NCI-H69 (cell line): Measurements from ENCODE around the gene PFKFB4.

Experiments
- DNase-seq: peaks from one replicate; lab custom pipeline; 2025; lab: John Stamatoyannopoulos, UW

Gene PFKFB4

DNA sequence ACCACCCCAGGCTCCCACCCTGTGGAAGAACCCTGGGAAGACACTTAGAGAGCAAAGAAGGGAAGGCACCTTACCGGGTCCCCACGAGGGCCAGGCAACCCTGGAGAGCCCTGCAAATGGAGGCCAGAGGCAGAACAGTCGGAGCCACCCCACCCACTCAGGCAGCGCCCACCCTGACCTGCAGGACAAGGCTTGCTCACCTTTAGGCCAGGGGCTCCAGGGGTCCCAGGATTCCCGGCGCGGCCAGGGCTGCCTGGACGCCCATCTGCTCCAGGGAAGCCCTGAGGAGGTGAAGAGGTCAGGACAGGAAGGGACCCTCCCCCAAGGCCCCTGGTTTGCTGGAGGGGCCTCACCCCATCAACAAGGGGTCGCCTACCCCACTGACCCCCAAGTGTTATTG is 28.2 kb upstream of the PFKFB4 start:
- DNase-seq: no peak

DNA sequence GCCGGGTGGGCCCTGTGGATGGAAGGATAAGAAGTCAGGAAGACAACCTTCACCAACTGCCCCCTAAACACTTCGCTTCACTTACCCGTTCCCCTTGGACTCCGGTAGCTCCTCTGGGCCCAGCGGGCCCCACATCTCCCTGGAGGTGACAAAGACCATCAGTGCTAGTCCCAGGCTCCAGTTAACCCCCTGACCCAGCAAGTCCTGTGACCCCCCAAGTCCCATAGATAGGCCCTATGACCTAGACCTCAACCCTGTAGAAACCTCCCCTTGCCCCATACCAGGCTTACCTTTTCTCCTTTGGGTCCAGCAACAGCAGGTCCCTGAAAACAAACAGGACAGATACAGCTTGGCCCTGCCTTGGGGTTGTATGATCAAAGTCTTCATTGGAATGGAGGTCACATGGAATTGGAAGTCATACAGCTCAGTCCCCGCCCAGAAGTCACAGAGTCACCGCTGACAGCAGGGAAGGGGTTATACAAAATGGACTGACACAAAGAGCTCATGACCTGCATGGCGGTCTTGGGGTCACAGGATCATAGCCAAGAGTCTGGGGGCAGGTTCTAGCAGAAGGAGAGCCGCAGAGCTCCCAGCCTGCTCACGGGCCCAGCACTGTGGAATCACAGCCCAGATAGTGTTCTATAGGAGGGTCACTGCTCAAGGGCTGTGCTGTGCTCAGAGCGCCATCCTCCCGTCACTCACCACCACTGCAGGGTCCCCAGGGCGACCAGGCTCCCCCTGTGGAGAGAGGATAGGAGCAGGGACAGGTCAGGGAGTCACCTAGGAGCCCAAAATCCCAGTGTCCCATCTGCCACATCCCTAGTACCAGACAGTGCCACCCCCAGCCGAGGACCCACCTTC is 25.2 kb upstream of the PFKFB4 start:
- no peak for DNase-seq

DNA sequence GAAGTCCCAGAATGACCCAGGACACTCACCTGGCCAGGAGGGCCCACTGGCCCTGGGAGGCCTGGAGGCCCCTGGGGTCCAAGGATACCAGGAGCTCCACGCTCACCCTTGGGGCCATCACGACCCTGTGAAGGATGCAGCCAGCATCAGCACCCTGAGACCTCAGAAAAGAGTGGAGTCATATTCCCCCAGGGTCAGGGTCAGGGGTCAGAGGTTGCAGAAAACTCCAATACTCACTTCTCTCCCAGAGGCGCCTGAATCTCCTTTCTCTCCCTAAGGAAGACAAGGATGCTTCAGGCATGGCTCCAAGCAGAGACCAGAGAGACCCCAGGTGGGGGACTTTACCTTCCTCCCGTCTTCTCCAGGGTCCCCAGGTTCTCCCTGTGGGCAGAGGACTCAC is 20.0 kb upstream of the PFKFB4 start:
- no peak for DNase-seq

DNA sequence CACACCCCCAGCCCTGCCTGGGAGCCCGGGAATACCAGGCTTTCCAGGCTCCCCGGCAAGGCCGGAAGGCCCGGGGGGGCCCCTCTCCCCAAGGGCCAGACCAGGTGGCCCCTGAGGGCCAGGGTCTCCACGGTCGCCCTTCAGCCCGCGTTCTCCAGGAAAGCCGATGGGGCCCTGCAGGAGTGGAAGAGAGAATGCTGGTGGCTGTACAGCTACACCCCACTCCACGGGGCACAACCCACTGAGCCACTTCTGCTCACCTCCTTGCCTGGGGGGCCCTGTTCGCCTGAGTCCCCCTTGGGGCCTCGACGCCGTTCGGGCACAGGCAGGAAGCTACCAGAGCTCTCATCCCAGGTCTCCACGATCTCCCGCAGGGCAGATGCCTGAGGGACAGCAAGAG is 18.8 kb upstream of the PFKFB4 start:
- DNase-seq: no peak

DNA sequence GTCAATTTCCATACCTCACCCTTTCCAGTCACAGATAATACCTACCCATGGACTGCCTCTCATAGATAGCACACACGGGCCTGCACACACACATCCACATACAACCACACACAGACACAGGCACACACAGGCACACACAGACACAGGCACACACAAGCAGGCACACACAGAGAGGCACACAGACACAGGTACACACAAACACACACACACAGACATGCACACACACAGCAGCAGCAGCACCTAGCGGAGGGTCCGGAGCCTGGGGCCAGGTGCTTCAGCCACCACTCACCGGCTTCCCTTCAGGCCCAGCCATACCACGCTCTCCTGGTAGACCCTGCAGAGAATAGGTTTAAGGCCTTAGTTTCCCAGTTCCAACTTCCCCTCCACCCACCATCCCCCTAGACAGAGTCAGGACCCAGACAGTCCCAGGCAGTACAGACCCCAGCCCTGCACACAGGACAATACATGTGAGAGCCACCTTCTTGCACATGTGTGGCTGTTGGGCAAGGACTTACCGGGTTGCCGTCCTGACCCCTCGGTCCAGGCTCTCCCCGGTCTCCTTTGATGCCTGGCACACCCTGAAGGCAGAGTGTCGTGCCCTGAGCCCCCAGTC is 17.5 kb upstream of the PFKFB4 start:
- no peak for DNase-seq

DNA sequence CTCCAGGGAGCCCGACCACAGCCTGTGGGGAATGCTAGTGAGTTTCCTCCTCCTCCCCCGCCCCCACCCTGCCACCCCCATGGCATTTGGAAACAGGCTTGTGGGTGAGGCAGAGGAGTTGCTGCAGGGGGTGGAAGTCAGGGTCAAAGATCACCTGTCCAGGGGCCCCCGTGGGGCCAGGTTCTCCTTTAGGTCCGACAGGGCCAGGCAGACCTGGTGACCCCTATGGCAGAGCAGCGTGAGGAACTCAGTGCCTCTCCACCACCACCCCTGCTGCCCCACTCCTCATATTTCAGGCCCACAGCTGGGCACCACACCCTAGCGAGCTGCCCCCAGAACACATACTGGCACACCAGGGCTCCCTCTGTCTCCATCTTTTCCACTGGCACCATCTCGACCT is 15.9 kb upstream of the PFKFB4 start:
- no peak for DNase-seq

DNA sequence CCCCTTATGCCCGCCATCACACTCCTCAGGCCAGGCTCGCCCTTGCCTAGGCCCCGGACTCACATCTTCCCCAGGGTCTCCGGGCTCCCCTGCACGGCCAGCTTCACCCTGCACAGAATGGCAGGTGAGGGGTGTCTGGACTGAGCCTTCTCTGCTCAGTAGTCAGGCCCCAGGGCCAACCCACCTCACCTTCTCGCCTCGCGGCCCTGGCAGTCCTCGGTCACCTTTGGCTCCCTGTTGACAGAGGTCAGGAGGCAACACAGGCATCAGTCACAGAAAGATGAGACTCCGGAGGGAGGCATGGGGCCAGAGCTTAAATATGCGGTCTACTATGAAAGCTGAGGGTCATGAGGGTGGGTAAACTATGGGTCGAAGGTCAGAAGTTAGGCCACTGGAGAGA is 15.3 kb upstream of the PFKFB4 start:
- DNase-seq: no peak

DNA sequence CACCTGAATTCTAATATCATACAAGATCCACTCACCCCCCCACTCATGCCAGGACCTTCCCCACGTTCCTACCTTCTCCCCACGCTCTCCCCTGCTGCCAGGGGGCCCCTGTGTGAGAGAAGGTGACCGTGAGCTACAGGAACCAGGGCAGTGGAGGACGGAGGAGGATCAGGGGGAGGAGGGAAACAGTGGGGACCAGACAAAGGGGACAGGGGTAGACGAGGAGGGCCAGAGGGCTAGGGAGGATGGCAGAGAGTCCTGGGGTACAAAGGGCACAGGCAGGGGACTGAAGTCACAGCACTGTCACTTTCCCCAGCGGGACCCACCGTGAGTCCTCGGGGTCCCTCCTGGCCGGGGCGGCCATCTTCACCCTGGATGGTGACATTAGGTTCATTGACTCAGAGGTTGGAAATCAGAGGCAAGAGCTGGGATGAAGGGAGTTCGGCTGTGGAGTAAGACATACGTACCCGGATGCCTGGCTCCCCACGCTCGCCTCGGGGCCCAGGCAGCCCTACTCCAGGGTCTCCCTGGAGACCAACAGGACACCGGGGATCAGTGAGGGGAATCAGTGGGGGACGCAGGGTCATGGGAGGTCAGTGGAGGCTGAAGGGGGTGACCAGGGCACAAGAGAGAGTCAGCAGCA is 13.3 kb upstream of the PFKFB4 start:
- DNase-seq: no peak

DNA sequence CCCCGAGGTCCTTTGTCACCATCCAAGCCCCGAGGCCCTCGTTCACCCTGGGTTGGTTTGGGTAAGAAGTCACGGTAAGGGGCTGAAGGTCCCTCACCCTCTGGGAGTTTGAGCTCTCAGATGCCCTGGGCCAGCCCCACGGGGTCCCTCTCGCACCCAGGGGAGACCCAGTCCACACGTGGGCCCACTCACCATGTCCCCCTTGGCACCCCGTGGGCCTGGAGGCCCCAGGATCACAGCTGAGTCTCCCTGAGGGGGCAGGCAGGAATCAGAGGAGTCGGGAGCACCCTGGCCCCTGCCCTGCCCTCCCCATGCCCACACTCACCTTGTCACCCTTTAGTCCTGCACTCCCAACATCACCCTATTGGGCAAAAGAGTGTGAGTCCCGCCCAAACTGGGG is 12.8 kb upstream of the PFKFB4 start:
- DNase-seq: no peak

DNA sequence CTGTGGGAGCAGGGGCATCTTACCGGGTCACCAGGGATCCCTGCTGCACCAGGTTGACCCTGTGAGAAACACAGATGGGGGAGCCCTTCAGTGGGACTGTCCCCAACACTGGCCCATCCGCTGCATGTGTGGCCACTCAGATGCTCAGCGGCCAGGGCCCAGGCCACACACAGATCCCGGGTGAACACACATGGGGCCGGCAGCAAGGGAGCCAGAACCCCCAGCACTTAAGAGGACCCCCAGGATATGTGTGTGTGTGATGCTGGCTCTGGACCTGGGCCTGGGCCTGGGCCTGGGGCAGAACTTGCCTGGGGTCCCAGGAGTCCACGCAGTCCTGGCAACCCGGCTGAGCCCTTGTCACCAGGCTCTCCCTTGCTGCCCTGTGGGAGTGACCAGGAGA is 11.9 kb upstream of the PFKFB4 start:
- DNase-seq: no peak

DNA sequence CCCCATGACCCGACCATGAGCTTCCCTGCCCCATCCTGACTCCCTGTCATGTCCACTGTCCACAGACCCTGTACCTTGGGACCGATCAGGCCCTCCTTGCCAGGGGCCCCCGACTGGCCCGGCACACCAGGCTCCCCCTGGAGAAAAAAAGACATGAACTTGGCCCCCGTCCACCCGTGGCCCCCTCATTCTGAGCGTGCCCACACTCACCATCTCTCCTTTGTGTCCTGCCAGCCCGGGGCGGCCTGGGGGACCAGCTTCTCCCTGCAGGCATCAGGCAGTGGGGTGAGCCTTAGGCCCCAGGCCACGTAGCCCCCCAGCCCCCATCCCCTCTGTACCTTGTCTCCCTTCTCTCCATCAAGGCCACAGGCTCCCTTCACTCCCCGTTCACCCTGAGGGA is 10.9 kb upstream of the PFKFB4 start:
- DNase-seq: no peak

DNA sequence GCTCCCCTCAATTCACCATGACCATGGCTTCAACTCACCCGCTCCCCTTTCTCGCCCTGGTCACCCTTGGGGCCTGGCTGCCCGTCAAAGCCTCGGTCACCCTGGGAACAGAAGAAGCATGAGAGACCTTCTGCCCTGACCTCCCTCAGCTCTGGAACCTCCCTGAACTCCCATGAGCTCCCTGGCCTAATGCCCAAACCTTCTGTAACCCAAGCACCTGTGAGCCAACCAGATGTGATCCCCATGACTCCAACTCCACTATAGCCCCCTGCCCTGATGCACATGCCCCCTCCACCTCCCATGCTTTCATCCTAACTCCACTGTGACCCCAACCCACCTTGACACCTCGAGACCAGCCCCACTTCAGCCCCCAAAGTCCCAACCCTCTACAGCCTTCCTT is 10.5 kb upstream of the PFKFB4 start:
- DNase-seq: no peak

DNA sequence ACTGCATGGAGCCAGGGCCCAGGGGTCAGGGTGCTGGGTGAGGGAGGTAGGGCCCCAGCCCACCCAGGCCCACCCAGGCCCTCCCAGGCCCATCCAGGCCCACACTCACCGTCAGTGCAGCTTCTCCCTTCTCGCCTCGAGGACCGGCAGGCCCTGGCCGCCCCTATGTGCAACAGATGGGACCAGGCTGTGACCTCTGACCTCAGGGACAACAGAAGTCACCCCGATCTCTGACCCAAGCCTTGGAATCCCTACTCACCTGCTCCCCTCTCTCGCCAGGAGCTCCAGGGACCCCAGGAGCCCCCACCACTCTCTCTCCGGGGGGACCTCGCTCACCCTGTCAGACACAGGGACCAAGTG is 9.8 kb upstream of the PFKFB4 start:
- no peak for DNase-seq

DNA sequence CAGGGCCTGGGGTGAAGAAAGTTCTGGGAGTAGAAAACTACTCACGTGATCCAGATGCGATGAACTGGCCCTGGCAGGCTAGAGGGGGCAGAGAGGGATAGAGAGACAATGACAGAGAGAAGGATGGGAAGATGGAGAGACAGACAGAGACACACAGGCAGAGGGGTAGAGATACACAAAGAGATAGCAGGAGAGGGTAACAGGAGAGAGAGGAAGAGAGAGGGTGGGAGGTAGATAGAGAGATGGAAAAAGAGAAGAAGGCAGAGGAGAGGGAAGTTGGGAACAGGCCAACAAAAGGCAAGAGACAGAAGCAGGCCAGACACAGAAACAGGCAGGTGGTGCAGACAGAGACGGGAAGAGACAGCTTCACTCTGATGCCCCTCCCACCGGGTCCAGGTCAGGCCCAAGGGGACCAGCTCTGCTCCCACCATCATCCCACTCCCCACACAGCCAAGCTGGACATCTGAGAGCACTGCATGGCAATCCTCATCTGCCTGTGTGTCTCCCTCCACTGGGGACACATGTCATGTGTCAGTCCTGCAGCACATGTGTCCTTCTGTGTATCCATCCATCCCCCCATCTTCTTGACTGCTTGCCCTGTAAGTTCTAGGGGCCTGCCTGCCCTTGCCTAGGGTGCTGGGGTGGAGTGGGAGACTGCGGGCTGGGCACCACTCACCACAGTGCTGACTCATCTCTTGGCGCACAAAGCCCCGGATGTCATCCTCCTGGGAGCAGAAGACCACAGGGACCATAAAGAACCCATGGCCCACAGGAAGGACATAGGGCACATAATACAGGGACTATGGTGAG is 9.2 kb upstream of the PFKFB4 start:
- peak; percentile 4 for DNase-seq

DNA sequence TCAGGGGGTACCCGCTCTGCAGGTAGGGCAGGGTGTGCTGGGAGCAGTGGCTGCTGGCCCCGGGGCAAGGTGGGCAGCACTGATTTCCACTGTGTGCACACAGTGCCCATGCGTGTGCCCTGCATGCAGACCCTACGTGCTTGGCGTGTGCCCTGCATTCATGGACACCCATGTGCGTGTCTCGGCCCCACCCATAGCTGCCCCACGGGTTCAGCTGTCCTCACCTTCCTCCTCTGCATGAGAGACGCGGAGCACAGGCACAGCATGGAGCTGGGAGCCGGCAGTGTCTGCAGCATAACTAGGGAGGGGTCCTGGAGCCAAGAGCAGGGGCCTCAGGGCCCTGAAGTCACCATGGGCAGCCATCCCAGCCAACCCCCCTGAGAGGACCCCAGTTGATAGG is 8.6 kb upstream of the PFKFB4 start:
- DNase-seq: no peak

DNA sequence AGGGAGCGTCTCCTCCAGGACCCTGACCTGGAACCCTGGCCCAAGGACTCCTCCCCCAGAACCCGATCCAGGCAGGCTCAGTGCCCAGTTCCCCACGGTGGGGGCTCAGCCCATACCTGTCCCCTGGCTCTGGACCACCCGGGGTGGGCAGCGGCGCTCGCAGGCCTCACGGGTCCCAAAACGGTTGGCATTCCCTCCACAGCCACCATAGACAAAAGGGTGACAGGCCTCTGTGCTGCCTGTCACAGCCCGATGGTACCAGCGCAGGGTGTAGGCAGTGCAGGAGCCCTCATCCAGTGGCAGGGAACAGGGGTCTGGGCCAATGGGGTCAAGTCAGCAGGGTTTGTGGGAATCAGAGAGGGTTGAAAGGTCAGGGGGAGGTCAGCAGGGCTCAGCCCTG is 8.1 kb upstream of the PFKFB4 start:
- DNase-seq: no peak

DNA sequence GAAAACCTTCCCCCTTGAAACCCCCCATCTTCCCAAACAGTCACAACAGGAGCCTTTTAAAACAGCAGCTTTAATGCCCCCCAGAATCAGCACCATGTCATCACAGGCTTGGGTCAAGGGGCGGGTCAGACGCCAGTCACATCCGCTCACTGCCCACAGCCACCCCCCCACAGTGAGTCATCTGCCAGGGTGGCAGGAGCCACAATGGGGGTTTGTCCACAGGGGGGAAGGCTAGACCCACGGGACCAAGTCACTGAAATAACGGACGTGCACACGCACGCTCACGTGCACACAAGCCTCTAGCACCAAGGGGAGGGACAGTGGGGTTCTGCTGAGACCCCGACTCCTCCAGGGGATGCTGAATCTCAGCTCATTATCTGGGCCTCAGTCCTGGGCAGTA is 7.4 kb upstream of the PFKFB4 start:
- DNase-seq: peak; percentile 11

DNA sequence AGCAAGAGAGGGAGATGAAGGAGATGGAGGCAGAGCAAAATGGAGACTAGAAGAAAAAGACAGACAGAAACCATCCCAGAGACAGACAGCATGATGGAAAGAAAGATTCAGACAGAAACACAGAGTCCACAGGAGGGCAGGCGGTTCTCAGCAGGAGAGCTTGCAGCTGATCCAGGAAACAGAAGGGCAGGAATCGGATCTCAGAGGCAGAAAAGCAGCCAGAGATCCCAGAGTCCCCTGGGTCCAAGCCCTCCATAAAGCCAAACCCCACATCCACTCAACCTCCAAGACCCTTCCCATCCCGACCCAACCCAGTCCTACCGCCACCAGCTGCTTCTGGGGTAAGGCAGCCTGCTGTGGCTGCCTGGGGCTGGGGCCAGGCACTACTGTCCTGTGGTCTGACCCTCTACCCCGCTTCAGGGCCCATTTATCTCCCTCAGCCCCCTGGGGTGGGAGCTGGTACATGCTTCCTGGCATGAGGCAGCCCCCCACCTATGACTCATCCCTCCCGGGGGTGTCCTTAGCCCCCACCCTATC is 6.8 kb upstream of the PFKFB4 start, which contains the start of gene UCN2:
TSS of gene UCN2 (minus strand) at position 400 of the 537 bp plus-strand sequence. CDS start 657 bp downstream, outside the sequence.
- peak; percentile 63 for DNase-seq

DNA sequence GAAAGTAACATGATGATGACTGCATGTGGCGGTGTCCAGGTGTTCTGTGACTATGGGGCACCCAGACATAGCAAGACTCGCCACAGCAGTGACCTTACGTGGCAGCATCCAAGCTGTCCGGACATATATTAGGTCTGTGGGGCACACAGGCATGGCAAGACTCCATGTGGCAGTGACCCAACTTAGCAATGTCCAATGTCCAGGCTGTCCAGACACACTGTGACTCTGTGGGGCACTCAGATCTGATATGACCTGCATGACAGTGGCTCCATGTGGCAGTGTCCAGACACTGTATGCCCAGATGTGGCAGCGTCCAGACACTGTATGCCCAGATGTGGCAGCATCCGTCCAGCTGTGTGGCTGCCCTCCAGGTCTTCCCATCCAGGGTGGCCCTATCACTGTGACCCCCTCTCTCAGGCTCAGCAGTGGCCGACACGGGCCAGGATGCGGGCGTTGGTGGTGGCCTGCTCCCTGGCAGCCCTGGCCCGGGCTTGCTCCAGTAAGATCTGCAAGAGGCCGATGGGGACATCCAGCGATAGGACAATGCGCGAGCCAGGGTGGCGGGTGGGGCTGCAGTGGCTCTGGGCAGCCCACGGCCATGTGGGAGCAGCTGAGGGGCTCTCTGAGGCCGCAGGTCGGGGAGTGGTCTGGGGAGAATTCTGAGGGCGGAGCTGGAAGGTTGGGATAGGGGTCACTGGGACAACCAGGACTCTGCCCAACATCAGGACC is 5.9 kb upstream of the PFKFB4 start:
- DNase-seq: no peak

DNA sequence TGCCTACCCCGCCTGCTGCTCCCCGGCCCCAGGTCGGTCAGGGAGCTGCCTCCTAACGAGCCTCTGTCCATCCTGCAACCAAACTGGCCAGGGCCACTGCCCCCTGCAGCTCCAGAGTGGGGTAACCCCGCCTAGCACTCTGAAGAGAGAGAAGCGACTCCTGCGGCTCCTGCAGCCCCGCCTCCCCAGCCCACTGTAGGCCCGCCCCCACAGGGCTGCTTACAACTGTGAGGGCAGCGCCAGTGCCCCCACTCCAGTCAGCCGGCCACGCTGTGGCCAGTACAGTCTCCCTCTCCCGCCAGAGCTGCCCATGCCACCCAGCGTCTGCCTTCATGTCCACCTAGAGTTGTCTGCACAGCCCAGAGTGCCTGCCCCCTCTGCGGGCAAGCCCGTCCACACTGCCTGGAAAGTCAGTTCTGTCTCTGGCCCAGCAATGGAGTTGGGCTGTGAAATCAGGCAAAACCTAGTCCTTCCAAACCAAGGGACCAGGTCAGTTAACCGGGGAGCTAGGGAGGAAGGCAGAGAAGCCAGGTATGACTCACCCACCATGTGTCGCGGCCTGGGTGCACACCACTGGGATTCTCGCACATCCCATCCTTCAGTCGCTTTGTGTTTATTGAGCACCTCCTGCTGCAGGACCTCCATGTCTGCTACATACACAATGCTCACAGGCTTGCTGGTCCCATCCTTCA is 4.6 kb upstream of the PFKFB4 start:
- DNase-seq: peak; percentile 20

DNA sequence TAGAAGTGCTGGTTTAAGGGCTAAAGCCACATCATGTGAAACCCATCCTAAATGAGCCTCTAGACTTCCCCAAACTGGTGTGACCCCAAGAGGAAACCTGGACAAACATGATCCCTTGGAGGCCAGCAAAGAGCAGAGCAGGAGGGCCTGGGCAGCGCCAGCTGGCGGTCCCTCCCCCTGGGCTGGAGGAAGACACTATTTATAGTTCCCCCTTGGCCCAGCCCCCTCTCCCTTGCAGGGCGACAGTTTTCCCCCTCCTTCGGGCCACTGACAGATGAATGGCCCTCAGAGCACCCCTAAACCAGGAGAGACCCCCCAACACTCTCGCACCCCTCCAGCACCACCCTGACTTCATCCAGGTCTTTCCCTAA is 4.0 kb upstream of the PFKFB4 start:
- peak; percentile 36 for DNase-seq
